Adipocyte (in vitro differentiated cells): Measurements from ENCODE around the gene RHBDL1.

Source experiments
- DNase-seq: peaks from one replicate; pipeline ENCODE4 v3.0.0-alpha.2; 2015; ENCODE audit warnings: low read depth
- H3K27me3 ChIP-seq: replicated peaks from 2 replicates; pipeline ENCODE4 v1.7.0; 2013; ENCODE audit warnings: mild to moderate bottlenecking, low read length, moderate library complexity; ENCODE audit not compliant: control insufficient read depth, insufficient read depth
- H3K36me3 ChIP-seq: 2 replicates; pipeline ENCODE4 v1.7.0; 2013; ENCODE audit warnings: low read length, mild to moderate bottlenecking, moderate library complexity; ENCODE audit not compliant: control insufficient read depth, insufficient read depth, severe bottlenecking
- H3K4me1 ChIP-seq: 2 replicates; pipeline ENCODE4 v1.7.0; 2013; ENCODE audit warnings: mild to moderate bottlenecking, low read length, moderate library complexity; ENCODE audit not compliant: control insufficient read depth, insufficient read depth
- H3K4me3 ChIP-seq: 2 replicates; pipeline ENCODE4 v1.7.0; 2013; ENCODE audit warnings: mild to moderate bottlenecking, low read length, moderate library complexity
- H3K9ac ChIP-seq: 2 replicates; pipeline ENCODE4 v1.7.0; 2013; ENCODE audit warnings: mild to moderate bottlenecking, low read length, moderate library complexity
- H3K9me3 ChIP-seq: 2 replicates; pipeline ENCODE4 v1.7.0; 2013; ENCODE audit warnings: mild to moderate bottlenecking, low read length, moderate library complexity; ENCODE audit not compliant: control insufficient read depth

Gene RHBDL1

GRCh38 chr16:648781-649589 lies 26.5 kb upstream of the RHBDL1 start, which contains the start of gene WDR90:
Gene WDR90, plus strand, starts transcription at chr16:649365. Its CDS starts 52 bp downstream, at chr16:649417.
- Histone ChIP-seq H3K9me3 (no peaks in the 10 kb centered on the region), H3K4me1 (peaks cover 37% of the 10 kb centered on the region), H3K36me3 (no peaks in the 10 kb centered on the region), H3K27me3 (no peaks in the 10 kb centered on the region), H3K4me3 (peak within 1 kb of the TSS; percentile 76), H3K9ac (peak within 1 kb of the TSS; percentile 84)
- DNase-seq = peak; percentile 97

DNA sequence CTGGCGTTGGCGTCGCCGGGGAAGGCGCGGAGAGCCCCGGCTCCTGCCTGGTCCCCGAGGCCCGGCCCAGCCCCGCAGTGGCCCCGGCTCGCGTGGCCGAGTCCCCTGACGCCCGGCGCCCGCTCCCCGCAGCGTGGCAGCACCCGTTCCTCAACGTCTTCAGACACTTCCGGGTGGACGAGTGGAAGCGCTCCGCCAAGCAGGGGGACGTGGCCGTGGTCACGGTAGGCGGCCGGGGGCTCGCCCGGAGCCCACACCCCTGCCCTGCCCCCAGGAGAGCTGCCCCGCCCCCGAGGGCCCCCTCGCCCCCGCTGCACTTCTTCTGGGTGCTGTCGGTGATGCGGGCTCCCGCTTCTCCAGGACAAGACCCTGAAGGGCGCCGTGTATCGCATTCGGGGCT lies 25.8 kb upstream of the RHBDL1 start:
- peaks cover 37% of the 10 kb centered on the region for H3K4me1 ChIP-seq
- H3K9me3 ChIP-seq = no peaks in the 10 kb centered on the region
- DNase-seq = peak; percentile 43
- no peaks in the 10 kb centered on the region for H3K27me3 ChIP-seq
- H3K36me3 ChIP-seq = no peaks in the 10 kb centered on the region
- H3K9ac ChIP-seq = peak overlapping the region; percentile 84
- peak overlapping the region; percentile 76 for H3K4me3 ChIP-seq

- H3K4me1 ChIP-seq = peaks cover 22% of the 10 kb centered on the region
- DNase-seq = no peak
- H3K36me3 ChIP-seq = no peaks in the 10 kb centered on the region
- no peak overlapping the region for H3K9ac ChIP-seq
- H3K4me3 ChIP-seq = no peak overlapping the region
- no peaks in the 10 kb centered on the region for H3K27me3 ChIP-seq
- no peaks in the 10 kb centered on the region for H3K9me3 ChIP-seq
Measured at GRCh38 chr16:651844-652243, 23.6 kb upstream of the RHBDL1 start.

GRCh38 chr16:652454-653305 lies 22.8 kb upstream of the RHBDL1 start:
- H3K4me3 ChIP-seq = no peak overlapping the region
- H3K4me1 ChIP-seq = peaks cover 14% of the 10 kb centered on the region
- no peak overlapping the region for H3K9ac ChIP-seq
- no peak for DNase-seq
- no peaks in the 10 kb centered on the region for H3K36me3 ChIP-seq
- H3K9me3 ChIP-seq = no peaks in the 10 kb centered on the region
- no peaks in the 10 kb centered on the region for H3K27me3 ChIP-seq

- no peak for DNase-seq
- Histone ChIP-seq H3K27me3 (no peaks in the 10 kb centered on the region), H3K9ac (no peak overlapping the region), H3K4me3 (no peak overlapping the region), H3K9me3 (no peaks in the 10 kb centered on the region), H3K36me3 (peaks cover 9% of the 10 kb centered on the region), H3K4me1 (peaks cover 4% of the 10 kb centered on the region)
Measured at GRCh38 chr16:654034-654433, 21.4 kb upstream of the RHBDL1 start.

GRCh38 chr16:657487-657886 lies 18.0 kb upstream of the RHBDL1 start:
- Histone ChIP-seq H3K9me3 (no peaks in the 10 kb centered on the region), H3K27me3 (no peaks in the 10 kb centered on the region), H3K4me3 (no peak overlapping the region), H3K36me3 (peaks cover 9% of the 10 kb centered on the region), H3K9ac (no peak overlapping the region), H3K4me1 (no peaks in the 10 kb centered on the region)
- DNase-seq = no peak

GRCh38 chr16:658679-659571 lies 16.5 kb upstream of the RHBDL1 start:
- no peaks in the 10 kb centered on the region for H3K27me3 ChIP-seq
- DNase-seq = no peak
- no peak overlapping the region for H3K4me3 ChIP-seq
- H3K9ac ChIP-seq = no peak overlapping the region
- H3K9me3 ChIP-seq = no peaks in the 10 kb centered on the region
- H3K36me3 ChIP-seq = peaks cover 9% of the 10 kb centered on the region
- H3K4me1 ChIP-seq = no peaks in the 10 kb centered on the region

DNA sequence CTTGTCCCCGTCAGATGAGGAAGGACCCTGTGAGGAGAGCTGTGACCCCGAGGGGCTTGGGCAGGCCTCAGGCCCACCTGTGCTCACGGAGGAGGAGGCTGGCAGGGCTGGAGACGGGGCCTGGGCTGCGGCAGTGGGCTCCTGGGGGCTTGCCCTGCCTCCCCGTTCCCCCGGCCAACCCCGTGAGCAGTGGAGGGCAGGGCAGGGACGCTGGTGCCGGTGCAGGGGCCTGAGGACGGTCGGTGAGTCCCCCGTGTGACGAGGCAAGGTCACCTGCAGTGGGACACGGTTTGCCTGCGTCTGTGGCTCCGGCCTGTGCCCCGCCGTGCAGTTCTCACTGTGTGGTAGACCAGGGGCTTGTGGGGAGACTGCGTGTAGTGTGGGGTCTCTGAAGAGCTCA lies 15.9 kb upstream of the RHBDL1 start:
- Histone ChIP-seq H3K36me3 (peaks cover 9% of the 10 kb centered on the region), H3K4me3 (no peak overlapping the region), H3K9me3 (no peaks in the 10 kb centered on the region), H3K9ac (no peak overlapping the region), H3K4me1 (no peaks in the 10 kb centered on the region), H3K27me3 (no peaks in the 10 kb centered on the region)
- no peak for DNase-seq

GRCh38 chr16:660132-660458 lies 15.4 kb upstream of the RHBDL1 start:
- Histone ChIP-seq H3K36me3 (peaks cover 9% of the 10 kb centered on the region), H3K4me3 (no peak overlapping the region), H3K9ac (no peak overlapping the region), H3K27me3 (no peaks in the 10 kb centered on the region), H3K4me1 (no peaks in the 10 kb centered on the region), H3K9me3 (no peaks in the 10 kb centered on the region)
- DNase-seq = no peak

- Histone ChIP-seq H3K4me3 (no peak overlapping the region), H3K36me3 (peaks cover 9% of the 10 kb centered on the region), H3K9me3 (no peaks in the 10 kb centered on the region), H3K9ac (no peak overlapping the region), H3K27me3 (no peaks in the 10 kb centered on the region), H3K4me1 (no peaks in the 10 kb centered on the region)
- DNase-seq = peak; percentile 71
Measured at GRCh38 chr16:660459-661183, 14.8 kb upstream of the RHBDL1 start.
